Ishikawa (cell line): ENCODE measurements around the gene PWP1.

ENCODE experiments used
- CEBPB ChIP-seq: IDR thresholded peaks from 2 replicates; pipeline ENCODE4 v1.6.1; 2012
- CREB1 ChIP-seq: IDR thresholded peaks from 2 replicates; pipeline ENCODE4 v1.6.1; 2012; ENCODE audit warnings: low read depth
- EGR1 ChIP-seq: IDR thresholded peaks from 2 replicates; pipeline ENCODE4 v1.6.1; 2012
- EP300 ChIP-seq: IDR thresholded peaks from 2 replicates; pipeline ENCODE4 v1.6.1; 2012; ENCODE audit warnings: borderline replicate concordance
- FOXM1 ChIP-seq: IDR thresholded peaks from 2 replicates; pipeline ENCODE4 v1.6.1; 2012; ENCODE audit warnings: low read depth, borderline replicate concordance
- NFIC ChIP-seq: IDR thresholded peaks from 2 replicates; pipeline ENCODE4 v1.6.1; 2012
- RAD21 ChIP-seq: IDR thresholded peaks from 2 replicates; pipeline ENCODE4 v1.6.1; 2012; ENCODE audit warnings: low read depth
- REST ChIP-seq: IDR thresholded peaks from 2 replicates; pipeline ENCODE4 v1.6.1; 2012; ENCODE audit warnings: low read depth, mild to moderate bottlenecking
- TAF1 ChIP-seq: IDR thresholded peaks from 2 replicates; pipeline ENCODE4 v1.6.1; 2012; ENCODE audit warnings: low read depth, mild to moderate bottlenecking
- TCF12 ChIP-seq: IDR thresholded peaks from 2 replicates; pipeline ENCODE4 v1.6.1; 2012; ENCODE audit warnings: low read depth
- TEAD4 ChIP-seq: IDR thresholded peaks from 2 replicates; pipeline ENCODE4 v1.6.1; 2012
- YY1 ChIP-seq: IDR thresholded peaks from 2 replicates; pipeline ENCODE4 v1.6.1; 2012; ENCODE audit warnings: low read depth
- ZBTB7A ChIP-seq: IDR thresholded peaks from 2 replicates; pipeline ENCODE4 v1.6.1; 2012; ENCODE audit warnings: low read depth
- TF ChIP-seq, protein P1 (sequence below): IDR thresholded peaks from 2 replicates; pipeline ENCODE4 v1.6.1; 2012
- TF ChIP-seq, protein P2 (sequence below): IDR thresholded peaks from 2 replicates; pipeline ENCODE4 v1.6.1; 2012

PWP1 gene

DNA sequence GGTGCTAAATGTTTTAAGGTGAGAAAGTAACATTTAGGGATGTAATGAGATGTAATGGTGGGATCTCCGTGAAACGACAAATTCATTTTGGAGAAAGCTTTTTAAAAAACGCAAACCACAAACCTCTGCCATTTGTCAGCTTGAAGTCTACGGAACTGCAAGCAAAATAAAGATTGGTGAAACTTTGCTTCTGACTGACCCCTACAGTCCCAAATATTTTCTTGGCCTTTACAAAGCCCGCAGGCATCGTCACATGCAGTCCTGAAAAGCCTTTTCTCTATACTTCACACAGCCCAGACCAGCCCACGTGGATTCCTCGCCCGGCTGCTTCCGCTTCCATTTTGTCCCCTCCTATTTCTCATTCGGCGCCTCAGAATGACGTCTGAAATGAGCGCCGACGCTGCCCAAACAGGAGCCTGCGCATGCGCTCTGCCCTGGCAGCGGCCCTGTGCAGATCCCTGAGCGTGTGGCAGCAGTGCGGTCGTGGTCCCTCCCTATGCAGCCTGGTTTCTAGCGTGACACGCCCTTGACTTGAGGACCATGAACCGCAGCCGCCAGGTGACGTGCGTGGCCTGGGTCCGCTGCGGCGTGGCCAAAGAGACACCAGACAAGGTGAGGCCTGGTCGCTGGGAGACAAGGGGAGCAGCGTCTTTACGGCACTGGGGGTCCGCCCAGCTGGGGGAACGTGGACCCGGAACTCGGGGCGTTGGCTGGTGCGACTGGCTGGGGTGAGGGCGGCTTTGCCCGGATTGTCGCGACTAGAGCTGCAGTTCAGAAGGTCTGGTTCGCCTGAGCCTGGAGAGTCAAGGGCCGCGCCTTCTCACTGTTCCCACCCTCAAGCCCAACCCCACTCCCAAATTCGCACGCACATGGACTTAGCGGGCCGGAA is at the start of gene PWP1:
TSS of gene PWP1 (plus strand) at position 440 of the 889 bp plus-strand sequence. CDS start at position 541, 101 bp downstream.
- TF ChIP-seq EP300 (no peak), NFIC (no peak), TEAD4 (no peak), REST (no peak), CEBPB (no peak), CREB1 (peak; percentile 98), RAD21 (no peak), YY1 (peak; percentile 89), TAF1 (peak; percentile 85), FOXM1 (no peak), TCF12 (peak; percentile 75), ZBTB7A (peak; percentile 71; the same call in 1 of the 2 replicates), EGR1 (no peak)
- TF ChIP-seq, protein P1, sequence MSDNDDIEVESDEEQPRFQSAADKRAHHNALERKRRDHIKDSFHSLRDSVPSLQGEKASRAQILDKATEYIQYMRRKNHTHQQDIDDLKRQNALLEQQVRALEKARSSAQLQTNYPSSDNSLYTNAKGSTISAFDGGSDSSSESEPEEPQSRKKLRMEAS: peak; percentile 99
- TF ChIP-seq, protein P2, sequence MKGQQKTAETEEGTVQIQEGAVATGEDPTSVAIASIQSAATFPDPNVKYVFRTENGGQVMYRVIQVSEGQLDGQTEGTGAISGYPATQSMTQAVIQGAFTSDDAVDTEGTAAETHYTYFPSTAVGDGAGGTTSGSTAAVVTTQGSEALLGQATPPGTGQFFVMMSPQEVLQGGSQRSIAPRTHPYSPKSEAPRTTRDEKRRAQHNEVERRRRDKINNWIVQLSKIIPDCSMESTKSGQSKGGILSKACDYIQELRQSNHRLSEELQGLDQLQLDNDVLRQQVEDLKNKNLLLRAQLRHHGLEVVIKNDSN: peak; percentile 60

DNA sequence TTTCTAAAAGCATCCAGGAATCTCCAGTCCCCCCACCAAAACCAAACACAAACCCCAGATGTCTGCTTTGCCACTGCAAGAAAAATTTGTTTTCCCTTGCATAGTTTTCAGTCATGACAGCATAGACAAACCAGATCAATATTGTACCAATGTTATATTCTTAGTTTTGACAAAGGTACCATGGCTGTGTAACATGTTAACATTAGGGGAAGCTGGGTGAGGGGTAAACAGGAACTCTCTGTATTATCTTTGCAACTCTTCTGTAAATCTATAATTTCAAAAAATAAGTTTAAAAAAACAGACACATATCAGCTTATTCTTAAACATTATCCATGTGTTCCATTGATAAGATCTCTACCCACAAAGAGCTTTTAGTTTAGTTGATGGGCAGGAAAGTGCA is 44.4 kb upstream of the PWP1 start:
- TF ChIP-seq REST (no peak), YY1 (no peak), TEAD4 (no peak), TCF12 (no peak), ZBTB7A (no peak), EGR1 (no peak), FOXM1 (no peak)
- TF ChIP-seq, protein P1: no peak
- TF ChIP-seq, protein P2: no peak

GRCh38 chr12:107642240-107642639 is 43.4 kb upstream of the PWP1 start:
- TF ChIP-seq YY1: no peak
- TF ChIP-seq REST: no peak

GRCh38 chr12:107645630-107646333 is 39.8 kb upstream of the PWP1 start:
- TF ChIP-seq TCF12 (no peak), CEBPB (no peak), NFIC (no peak), FOXM1 (no peak), CREB1 (no peak), YY1 (no peak), ZBTB7A (no peak), TEAD4 (no peak), EP300 (no peak), REST (no peak), EGR1 (no peak), RAD21 (no peak)
- TF ChIP-seq, protein P2: no peak
- TF ChIP-seq, protein P1: no peak
